Activated CD4-positive, alpha-beta T cell treated with anti-CD3 and anti-CD28 coated beads for 24 hours (primary cell): ENCODE measurements around the gene ATF6B.
"Not testable (repeated sequence)": the region's sequence is repeated elsewhere in the genome, so short reads cannot be mapped to it uniquely, and the experiment has no call there.

ENCODE experiments used
- DNase-seq, 2 donors: peaks; one replicate each; pipeline ENCODE4 v3.0.0-alpha.2; 2020; ENCODE audit warnings: low read depth in 2 of 2

Gene ATF6B

DNA sequence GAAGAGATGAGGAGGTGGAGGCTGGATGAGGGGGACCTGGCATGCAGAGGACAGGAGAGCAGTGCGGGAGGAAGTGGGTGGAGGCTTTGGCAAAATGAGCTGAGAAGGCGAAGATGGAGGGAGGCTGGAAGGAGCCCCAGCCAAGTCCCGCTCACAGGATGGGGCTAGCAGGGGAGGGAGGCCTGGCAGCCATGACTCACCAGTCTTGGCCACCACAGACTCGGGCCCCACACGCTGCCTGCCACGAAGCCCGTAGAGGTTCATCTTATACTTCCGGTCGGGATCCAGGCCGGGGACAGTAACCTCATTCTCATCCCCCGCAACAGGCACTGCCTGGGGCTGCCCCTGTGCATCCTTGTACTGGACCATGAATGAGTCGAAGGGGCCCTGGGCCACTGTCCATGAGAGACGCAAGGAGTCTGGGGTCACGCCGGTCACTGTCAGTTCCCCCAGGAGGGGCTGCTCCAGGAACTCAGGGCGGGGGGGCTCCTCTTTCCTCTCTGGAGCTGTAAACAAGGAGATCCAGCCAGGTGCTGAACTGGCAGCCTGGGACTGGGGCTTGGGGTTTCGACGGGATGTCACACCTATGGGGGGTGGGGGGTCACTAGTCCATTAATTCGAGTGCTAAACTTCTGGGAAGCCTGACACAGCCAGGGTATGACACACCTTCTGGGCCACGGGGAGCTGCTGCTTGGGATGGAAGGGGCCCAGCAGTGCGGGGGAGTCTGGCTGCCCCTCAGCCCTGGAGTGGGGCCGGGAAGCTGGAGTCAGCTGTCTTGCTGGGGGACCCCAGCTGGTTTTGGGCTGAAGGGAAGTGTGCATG is 46.7 kb downstream of the ATF6B start:
- no peak for DNase-seq

DNA sequence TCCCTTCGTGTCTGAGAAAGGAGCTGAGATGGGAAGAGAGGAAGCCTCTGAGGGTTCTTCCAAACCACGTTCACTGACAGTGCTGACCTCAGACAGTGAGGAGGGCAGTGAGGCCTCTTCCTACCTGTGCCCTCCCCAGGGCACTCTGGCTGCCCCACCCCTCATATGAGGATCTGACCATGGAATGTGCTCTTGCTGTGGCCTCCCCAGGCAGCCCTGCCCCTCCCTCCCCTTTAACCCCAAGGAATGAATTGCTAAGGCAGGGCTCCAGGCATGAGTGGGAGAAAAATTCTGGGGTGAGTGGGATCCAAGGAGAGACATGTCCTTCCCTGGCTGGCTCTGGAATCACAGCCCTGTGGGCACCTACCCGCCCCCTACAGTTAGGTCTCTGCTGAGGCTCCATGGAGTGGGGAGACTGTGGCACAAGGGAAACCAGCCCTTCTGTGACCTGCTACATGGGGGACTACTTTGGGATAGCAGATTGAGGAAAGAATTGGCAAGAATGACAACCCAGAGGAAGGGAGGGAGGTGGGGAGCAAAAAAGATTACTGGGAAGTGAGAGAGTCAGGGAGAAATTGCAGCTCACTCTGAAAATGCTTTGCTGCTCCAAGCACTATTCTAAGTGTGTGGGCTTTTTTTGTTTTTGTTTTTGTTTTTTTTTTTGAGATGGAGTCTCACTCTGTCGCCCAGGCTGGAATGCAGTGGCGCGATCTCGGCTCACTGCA is 48.3 kb downstream of the ATF6B start:
- DNase-seq, result no peak

DNA sequence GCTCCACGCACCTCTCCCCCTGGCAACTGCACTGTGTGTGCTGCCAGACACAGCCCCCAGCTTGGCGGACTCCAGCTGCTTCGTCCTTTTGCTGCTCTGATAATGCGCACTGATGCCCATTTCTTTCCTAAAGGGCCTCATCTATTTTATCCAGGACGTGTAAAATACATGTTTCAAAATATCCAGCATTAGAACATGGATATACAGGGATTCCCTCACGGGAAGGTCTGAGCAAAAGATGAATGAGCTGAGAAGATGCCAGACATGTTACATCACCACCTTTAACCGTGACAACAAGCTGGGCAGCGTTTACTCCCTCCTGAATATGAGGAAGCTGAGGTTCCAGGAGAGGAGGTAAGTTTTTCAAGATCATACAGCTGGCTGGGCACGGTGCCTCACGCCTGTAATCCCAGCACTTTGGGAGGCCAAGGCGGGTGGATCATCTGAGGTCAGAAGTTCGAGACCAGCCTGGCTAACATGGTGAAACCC is 51.7 kb downstream of the ATF6B start:
- DNase-seq, result no peak

DNA sequence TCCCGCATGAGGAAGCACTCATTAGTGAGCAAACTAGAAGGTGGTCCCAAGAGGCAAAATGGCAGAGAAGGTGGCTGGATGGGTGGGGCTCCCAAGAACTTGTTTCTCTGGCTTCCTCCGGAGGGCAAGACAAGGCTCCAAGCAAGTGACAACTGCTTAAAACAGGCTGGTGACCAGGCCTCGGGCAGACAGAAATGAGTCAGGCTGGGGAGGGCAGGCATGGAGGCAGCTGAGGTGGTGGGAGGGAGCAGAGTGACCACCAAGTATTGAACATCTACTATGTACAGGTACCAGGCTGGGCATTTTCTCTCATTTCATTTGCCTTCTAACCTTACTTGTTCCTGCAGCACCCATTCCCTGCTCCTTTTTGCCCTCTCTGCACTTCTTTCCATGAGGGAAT is 52.3 kb downstream of the ATF6B start:
- DNase-seq, result no peak

DNA sequence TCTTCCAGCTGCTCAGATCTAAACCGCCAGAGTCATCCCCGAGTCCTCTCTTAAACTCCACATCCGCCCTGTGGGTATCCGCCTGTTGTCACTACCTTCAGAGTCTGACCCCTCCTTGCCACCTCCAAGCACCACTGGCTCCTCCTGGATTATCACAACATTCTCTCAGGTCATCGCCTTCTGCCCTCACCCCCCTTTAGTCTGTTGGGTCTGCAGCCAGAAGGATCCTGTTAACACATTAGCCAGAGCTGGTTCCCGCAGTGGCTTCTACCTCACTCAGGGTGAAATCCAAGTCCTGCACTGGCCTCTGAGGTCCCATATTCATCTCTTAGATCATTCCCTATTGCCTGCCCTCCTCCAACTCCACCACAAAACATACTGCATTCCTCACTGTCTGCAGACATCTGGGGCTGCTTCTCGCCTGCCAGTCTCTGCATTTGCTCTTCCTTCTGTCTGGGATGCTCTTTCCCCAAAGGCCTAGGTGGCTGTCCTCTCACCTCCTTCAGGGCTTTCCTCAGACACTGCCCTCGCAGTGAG is 53.0 kb downstream of the ATF6B start:
- DNase-seq, result no peak

DNA sequence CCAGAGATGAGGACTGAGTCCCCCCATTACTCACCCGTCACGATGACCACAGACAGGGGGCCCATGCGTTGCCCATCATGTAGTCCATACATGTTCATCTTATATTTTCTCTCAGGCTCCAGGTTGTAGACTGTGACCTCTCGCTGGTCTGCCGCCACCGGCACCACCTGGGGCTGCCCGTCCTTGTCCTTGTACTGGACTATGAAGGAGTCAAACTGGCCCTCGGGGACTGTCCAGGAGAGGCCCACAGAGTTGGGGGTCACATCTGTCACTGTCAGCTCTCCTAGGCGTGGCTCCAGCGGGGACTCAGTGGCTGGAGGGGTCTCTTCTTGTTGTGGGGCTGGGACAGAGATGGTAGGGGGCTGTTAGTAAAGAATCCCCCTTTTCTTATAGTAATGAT is 54.4 kb downstream of the ATF6B start:
- DNase-seq, result no peak

DNA sequence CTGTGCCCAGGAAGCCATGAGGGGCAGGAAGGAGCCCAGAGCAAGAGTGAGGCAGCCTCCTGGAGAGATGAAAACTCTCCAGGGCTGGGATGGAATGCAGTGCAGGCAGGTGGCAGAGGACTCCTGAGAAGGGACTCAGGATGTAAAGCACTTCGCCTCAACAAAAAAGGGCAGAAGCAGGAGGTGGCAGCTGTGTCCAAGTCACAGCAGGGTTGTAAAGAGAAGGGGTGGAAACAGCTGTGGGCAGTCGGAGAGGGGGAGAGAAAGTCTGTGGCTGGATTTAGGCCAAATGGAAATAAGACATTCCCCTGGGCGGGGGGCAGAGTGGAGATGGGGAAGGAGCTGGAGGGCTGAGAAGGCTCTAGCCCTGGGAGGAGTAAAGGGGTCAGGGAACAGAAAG is 54.9 kb downstream of the ATF6B start:
- DNase-seq, result no peak

DNA sequence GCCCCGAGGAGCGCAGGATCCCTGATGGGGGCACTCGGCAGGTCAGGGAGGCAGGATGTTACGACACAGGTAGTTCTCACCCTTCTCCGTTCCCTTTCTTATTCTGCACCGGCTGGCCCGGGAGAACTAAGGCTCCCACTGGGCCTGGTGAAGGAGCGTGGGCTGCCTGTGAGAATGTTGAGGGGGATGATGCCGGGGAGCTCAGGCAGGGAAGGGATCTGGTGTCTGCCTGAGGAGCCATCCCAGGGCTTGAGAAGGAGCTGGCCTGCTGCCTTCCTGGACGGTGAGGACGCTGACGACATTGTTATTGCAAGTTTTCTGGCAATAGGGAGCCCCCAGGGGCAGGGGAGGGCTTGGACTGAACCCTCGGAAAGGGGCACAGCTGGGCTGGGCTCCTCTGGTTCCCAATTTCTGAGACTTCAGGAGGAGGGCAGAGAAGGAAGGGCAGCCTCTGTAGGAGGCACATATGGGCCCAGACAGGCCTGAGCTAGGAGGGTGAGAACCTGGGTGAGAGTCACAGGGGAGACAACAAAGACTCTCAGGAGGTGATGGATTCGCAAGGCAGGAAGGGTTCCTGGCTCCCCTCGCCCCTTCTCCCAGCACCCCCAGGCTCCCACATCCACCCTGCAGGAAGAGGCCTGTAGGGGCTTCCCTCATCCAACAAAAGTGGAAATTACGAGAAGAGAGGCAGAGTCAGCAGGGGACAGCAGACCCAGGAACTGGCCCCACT is 57.1 kb downstream of the ATF6B start:
- DNase-seq, result no peak

DNA sequence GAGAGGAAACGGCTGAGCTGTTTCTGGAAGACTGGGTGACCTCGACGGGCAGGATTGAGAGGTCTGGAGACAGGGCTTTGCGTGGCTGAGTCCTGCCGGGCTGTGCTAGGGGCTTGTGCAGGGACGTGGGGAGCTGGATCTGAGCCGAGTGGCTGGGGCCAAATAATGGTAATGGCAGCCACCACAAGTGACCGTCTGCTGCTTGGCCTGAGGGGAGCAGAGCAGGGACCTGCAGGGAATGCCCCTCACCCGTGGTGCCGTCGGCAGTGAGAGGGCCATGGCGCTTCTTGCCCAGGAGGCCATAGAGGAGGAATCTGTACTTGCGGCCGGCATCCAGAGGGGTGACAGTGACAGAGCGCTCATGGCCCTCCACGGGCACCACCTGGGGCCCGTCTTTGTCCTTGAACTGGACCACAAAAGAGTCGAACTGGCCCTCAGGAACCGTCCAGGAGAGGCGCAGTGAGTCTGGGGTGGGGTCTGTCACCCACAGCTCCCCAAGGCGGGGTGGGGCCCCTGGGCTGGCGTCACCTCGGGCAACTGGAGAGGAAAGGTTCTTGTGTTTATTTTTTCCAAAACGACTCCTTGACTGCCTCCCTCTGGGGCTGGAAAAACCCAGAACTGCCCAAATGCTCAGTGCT is 58.0 kb downstream of the ATF6B start:
- no peak for DNase-seq

DNA sequence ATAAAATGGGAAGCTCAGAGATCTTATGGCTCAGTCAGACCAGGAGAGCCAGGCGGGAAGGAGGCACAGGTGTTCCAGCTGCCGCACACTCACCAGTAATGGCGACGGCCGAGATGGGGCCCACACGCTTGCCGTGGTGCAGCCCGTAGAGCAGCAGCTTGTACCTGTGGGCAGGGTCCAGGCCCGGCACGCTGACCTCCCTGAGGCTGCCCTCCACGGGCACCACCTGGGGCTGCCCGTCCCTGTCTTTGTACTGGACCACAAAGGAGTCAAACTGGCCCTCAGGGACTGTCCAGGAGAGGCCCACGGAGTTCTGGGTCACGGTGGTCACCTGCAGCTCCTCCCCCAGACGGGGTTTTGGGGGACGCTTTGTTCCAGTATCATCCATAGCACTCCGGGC is 58.6 kb downstream of the ATF6B start:
- DNase-seq, result no peak

DNA sequence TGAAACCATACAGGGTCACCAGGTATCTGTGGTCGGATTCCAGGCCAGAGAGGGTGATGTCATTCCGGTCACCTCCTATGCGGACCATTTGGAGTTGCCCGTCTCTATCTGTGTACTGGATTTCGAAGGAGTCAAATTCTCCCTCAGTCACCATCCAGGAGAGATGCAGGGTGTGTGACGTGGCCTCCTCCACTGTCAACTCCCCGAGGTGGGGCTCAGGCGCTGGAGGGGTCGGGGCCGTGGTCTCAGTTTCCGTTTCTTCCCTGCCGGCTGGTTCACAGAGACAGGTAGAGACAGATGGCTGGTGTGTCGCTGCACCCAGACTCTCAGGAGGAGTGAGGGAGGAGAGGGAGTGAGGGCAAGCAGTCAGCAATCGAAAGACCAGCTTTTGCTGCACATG is 59.2 kb downstream of the ATF6B start:
- no peak for DNase-seq

DNA sequence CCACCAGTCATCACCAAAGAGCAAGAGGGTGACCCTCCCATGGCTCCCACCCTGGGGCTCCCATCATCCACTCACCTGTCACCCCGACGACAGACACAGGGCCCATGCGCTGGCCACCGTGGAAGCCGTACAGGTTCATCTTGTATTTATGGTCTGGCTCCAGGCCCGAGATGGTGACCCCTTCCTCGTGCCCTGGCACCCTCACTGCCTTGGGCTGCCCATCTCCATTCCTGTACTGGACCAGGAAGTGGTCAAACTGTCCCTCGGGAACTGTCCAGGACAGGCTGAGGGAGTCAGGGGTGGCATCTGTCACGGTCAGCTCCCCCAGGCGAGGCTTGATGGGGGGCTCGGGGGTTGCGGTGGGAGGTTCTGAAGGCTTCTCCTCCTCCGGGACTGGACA is 59.7 kb downstream of the ATF6B start:
- DNase-seq, result not testable (repeated sequence)

DNA sequence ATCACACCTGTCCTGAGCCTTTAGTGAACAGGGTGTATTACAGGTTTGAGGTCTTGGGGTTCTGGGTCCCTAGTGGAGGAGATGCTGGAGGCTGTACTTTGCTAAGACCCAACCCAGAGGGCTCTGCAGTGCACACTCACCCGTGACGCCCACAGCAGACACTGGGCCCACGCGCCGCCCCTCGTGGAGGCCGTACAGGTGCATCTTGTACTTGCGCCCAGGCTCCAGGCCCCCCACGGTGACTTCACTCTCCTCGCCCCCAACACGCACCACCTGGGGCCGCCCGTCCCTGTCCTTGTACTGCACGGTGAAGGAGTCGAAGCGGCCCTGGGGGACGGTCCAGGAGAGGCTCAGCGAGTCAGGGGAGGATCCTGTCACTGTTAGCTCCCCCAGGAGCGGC is 60.5 kb downstream of the ATF6B start:
- not testable (repeated sequence) for DNase-seq
